GM18873 (cell line): ENCODE measurements around the gene NGFR.

Source experiments
- ATAC-seq: cut with Tn5 transposase; IDR thresholded peaks from one replicate; pipeline ENCODE4 v1.9.1; 2021; ENCODE audit warnings: mild to moderate bottlenecking, moderate library complexity, moderate number of reproducible peaks; ENCODE audit not compliant: unreplicated experiment, low FRiP score

The NGFR gene

GRCh38 chr17:49468811-49469385 is 26.2 kb upstream of the NGFR start:
- ATAC-seq = no peak

GRCh38 chr17:49469831-49470810 is 25.0 kb upstream of the NGFR start:
- ATAC-seq = no peak

GRCh38 chr17:49471089-49471683 is 23.9 kb upstream of the NGFR start:
- no peak for ATAC-seq

DNA sequence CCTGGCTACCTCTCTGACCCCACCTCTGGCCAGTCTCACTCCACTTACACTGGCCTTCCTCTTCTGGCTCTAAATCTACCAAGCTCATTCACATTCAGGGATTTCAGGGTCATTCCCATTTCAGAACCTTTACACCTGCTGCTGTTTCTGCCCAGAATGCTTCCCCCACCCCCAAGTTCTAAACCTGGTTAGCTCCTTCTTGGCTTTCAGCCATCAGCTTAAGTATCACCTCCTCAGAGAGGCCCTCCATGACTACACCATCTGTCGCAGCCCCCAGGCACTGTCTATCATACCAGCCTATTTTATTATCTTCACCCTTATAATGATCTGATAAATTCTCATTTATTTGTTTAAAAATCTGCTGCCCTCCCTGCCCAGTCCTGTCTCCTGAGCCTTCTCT is 23.3 kb upstream of the NGFR start:
- no peak for ATAC-seq

DNA sequence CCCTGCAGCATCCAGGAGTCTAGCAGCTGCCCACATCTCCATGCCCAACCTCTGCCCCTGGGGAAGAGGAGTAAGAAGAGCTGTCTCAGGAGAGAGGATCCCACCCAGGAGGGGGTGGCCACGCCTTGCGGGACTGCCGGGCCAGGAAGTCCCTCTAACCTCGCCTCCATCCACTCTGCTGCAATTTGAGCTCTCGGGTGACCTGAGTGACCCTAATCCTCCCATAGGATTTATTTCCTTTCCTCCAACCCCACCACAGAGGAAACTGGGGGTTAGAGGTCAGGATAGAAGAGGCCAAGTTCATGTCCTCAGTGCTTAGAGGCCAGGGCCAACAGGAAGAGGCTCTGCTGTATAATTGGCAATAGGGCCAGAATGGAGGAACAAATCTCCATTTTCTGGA is 22.6 kb upstream of the NGFR start:
- no peak for ATAC-seq

GRCh38 chr17:49473900-49474751 is 21.0 kb upstream of the NGFR start:
- ATAC-seq = no peak

DNA sequence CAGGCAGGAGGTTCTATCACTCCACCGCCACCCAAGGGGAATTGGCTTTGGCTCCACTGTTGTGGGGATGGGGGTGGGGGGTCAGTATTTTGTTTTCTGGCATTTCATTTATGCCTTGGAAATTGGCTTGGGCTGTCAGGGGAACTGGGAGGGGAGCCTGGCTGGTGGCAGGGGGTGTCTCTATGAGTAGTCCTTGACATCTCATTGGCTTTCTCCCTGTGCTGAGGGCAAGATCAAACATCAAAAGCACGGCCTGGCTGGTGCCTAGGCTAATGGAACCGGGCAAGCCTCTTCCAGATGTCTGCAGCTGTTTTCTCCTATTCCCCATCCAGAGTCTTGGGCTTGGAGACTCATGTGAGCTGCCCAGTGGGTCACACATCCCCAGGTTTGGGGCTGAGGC is 17.4 kb upstream of the NGFR start:
- no peak for ATAC-seq

DNA sequence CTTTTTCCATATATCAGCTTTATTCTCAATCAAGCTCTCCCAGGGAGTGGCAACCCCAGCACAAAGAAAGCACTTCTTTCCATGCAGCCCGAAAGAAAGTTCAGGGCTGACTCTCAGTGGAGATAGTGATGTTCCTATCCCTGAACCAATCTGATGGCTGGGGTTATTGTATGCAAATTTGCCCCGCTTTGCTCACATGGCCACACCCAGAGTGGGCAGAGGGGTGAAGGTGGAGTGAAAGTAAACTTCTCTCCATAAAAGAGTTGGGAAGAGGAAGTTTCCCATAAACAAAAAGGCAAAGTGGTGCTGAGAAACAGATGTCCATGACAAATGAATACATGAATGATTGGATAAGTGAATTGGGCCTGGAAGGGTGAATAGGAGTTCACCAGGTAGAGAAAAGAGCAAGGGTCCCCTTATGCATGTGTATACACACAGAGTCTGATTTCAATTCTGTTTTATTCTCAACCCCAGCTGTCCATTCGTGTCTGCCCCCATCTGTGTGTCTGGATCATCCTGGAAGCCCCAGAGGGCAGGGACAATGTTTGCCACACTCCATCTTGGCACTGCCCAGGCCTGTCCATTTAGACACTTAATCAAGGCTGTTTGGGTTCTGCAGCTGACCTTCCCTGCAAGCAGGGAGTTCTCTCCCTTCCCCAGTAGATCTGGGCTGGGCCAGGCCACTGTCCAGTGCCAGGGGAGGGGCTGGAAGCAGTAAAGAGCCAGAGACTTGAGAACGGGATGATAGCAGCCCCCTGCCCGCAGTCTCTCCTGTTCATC is 14.1 kb upstream of the NGFR start:
- no peak for ATAC-seq

DNA sequence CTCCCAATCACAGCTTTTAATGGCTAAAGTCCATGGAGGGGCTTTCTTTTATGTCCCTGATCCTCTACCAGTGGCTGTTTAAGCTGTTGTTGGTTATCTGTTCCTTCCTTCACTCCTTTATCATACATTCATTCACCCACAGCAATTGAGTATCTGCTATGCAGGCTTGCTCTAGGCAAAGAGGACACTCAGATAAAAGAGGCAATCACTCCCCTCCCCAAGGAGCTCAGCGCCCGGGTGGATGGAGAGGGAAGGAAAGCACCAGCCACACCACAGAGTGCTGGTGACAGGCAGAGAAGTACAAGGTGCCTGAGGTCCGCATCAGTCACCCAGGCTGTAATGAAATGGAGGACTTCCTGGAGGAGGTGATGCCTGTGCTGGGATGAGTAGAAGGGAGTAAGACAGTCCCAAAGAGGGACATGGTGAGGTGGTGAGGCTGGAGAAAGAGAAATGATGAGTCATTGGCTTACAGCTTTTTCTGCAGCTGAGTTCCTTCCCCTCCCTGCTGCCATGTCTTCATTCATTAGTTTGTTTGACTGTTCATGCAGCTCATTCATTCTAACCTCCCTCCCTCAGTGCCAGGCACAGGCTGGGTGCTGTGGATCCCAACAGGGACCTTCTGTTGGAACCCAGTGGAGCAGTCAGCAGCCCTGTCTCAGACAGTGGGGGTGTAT is 12.8 kb upstream of the NGFR start:
- ATAC-seq = no peak

- no peak for ATAC-seq
Observed at GRCh38 chr17:49483599-49484509, 11.2 kb upstream of the NGFR start.

GRCh38 chr17:49484588-49484987 is 10.5 kb upstream of the NGFR start:
- ATAC-seq = no peak

- ATAC-seq = no peak
Observed at GRCh38 chr17:49486012-49486641, 9.0 kb upstream of the NGFR start.

DNA sequence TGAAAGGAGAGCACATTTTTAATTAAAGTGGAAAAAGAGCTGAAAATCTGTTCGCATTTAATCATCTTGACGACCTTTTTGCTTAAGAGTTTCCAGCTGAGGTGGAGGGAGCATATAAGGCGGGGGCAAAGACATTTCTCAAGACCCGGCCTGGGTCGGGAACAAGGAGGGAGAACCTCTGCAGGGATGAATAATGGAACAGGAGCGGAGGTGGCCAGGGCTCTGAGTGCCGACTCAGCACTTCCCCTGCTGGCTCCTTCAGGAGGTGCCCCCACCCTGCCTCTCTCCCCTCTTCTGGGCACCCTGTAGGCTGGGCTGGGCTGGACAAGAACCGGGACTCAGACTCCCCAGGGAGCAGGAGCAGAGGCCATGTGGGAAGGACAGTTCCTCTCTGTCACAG is 7.9 kb upstream of the NGFR start:
- no peak for ATAC-seq

- no peak for ATAC-seq
Observed at GRCh38 chr17:49488612-49489011, 6.5 kb upstream of the NGFR start.

DNA sequence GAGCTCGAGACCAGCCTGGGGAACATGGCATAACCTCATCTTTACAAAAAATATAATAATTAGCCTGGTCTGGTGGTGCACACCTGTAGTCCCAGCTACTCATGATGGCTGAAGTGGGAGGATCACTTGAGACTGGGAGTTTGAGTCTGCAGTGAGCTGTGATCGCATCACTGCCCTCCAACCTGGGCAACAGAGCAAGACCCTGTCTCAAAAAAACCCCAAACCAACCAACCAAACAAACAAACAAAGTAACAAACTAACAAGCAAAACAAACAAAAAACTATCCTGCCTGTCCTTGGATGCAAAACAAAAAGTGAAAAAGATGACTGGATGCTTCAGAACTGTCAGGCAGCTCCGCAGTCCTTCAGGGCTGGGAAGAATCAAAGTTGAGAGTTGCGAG is 5.7 kb upstream of the NGFR start:
- no peak for ATAC-seq

- ATAC-seq = no peak
Observed at GRCh38 chr17:49490276-49490675, 4.8 kb upstream of the NGFR start.

- ATAC-seq = no peak
Observed at GRCh38 chr17:49491192-49491769, 3.8 kb upstream of the NGFR start.
